Right atrium auricular region (tissue), 2 donors: Measurements from ENCODE around the gene SHROOM2. TPM values are rescaled to one million over a fixed set of nuclear protein-coding genes. Genes with fewer than 3 reads are reported as not detected.

ENCODE experiments used
- DNase-seq: peaks from one replicate; pipeline ENCODE4 v3.0.0-alpha.2; 2019; ENCODE audit warnings: low spot score
- H3K27ac ChIP-seq, 2 donors: fragments of 200-600 bp; sonication (generic); 1 replicate in 1 of 2; 2 replicates in 1 of 2; pipeline ENCODE4 v1.5.1; 2016 to 2019
- H3K27me3 ChIP-seq, 2 donors: fragments of 200-600 bp; sonication (generic); one replicate each; pipeline versions ENCODE4 v1.5.1 to v1.6.0; 2017 to 2019
- H3K36me3 ChIP-seq: fragments of 200-600 bp; sonication (generic); one replicate; pipeline ENCODE4 v1.5.1; 2016
- H3K4me1 ChIP-seq, 2 donors: fragments of 200-600 bp; sonication (generic); one replicate each; pipeline versions ENCODE4 v1.5.1 to v1.6.0; 2017 to 2019
- H3K4me3 ChIP-seq, 2 donors: fragments of 200-600 bp; sonication (generic); 1 replicate in 1 of 2; 2 replicates in 1 of 2; pipeline ENCODE4 v1.5.1; 2017 to 2019; ENCODE audit warnings: mild to moderate bottlenecking in 1 of 2, moderate library complexity in 1 of 2
- H3K9me3 ChIP-seq, 2 donors: fragments of 200-600 bp; sonication (generic); one replicate each; pipeline ENCODE4 v1.5.1; 2019
- CTCF ChIP-seq, 2 donors: fragments of 200-600 bp; sonication (generic); IDR thresholded peaks; one replicate each; pipeline ENCODE4 v1.5.1; 2019; ENCODE audit warnings: antibody characterized with exemption in 2 of 2
- total RNA-seq, 2 donors: library from RNA; depleted of rRNA; stranded (reverse); fragments of >200 nt; gene quantifications; one replicate each; pipeline ENCODE4 v1.1.0, GENCODE V29; 2016

SHROOM2 gene
- total RNA-seq, 2 donors from 2014 or later: 2.7 to 6.4 TPM

- Histone ChIP-seq H3K4me1 (no peaks in the 10 kb centered on the region), H3K27me3 (no peaks in the 10 kb centered on the region), H3K36me3 (no peaks in the 10 kb centered on the region), H3K4me3 (no peak overlapping the region), H3K27ac (no peak overlapping the region), H3K9me3 (peaks cover 0 to 15% of the 10 kb centered on the region in 2 donors)
- DNase-seq: no peak
- no peak for TF ChIP-seq CTCF (IDR thresholded peaks at IDR 0.05)
Measured at GRCh38 chrX:9948406-9948805, 162.2 kb downstream of the SHROOM2 start.

- Histone ChIP-seq H3K4me3 (no peak overlapping the region), H3K27me3 (no peaks in the 10 kb centered on the region), H3K36me3 (no peaks in the 10 kb centered on the region), H3K4me1 (no peaks in the 10 kb centered on the region), H3K27ac (no peak overlapping the region), H3K9me3 (peaks cover 0 to 15% of the 10 kb centered on the region in 2 donors)
- no peak for TF ChIP-seq CTCF (IDR thresholded peaks at IDR 0.05)
- DNase-seq: no peak
Measured at GRCh38 chrX:9952300-9952699, 166.1 kb downstream of the SHROOM2 start.

GRCh38 chrX:9953396-9953795, 167.2 kb downstream of the SHROOM2 start:
- H3K36me3 ChIP-seq: no peaks in the 10 kb centered on the region
- peaks cover 0 to 15% of the 10 kb centered on the region in 2 donors for H3K9me3 ChIP-seq
- no peaks in the 10 kb centered on the region for H3K27me3 ChIP-seq
- no peak overlapping the region for H3K27ac ChIP-seq
- no peak for DNase-seq
- no peak for TF ChIP-seq CTCF (IDR thresholded peaks at IDR 0.05)
- H3K4me1 ChIP-seq: no peaks in the 10 kb centered on the region
- H3K4me3 ChIP-seq: no peak overlapping the region

GRCh38 chrX:9955506-9955905, 169.3 kb downstream of the SHROOM2 start:
- Histone ChIP-seq H3K9me3 (peaks cover 0 to 15% of the 10 kb centered on the region in 2 donors), H3K4me1 (no peaks in the 10 kb centered on the region), H3K4me3 (no peak overlapping the region), H3K27me3 (no peaks in the 10 kb centered on the region), H3K36me3 (no peaks in the 10 kb centered on the region), H3K27ac (no peak overlapping the region)
- no peak for DNase-seq
- no peak for TF ChIP-seq CTCF (IDR thresholded peaks at IDR 0.05)

GRCh38 chrX:9957743-9958142, 171.5 kb downstream of the SHROOM2 start:
- no peak for TF ChIP-seq CTCF (IDR thresholded peaks at IDR 0.05)
- no peak for DNase-seq
- H3K27me3 ChIP-seq: no peaks in the 10 kb centered on the region
- no peak overlapping the region for H3K27ac ChIP-seq
- H3K9me3 ChIP-seq: peaks cover 0 to 13% of the 10 kb centered on the region in 2 donors
- no peak overlapping the region for H3K4me3 ChIP-seq
- no peaks in the 10 kb centered on the region for H3K4me1 ChIP-seq
- H3K36me3 ChIP-seq: no peaks in the 10 kb centered on the region

- H3K4me1 ChIP-seq: no peaks in the 10 kb centered on the region
- H3K36me3 ChIP-seq: no peaks in the 10 kb centered on the region
- H3K9me3 ChIP-seq: peaks cover 0 to 8% of the 10 kb centered on the region in 2 donors
- H3K27me3 ChIP-seq: no peaks in the 10 kb centered on the region
- no peak for DNase-seq
- TF ChIP-seq CTCF (IDR thresholded peaks at IDR 0.05): no peak
- H3K4me3 ChIP-seq: no peak overlapping the region
- H3K27ac ChIP-seq: no peak overlapping the region
Measured at GRCh38 chrX:9958183-9958582, 172.0 kb downstream of the SHROOM2 start.
